HT1080 (cell line): ENCODE measurements around the gene MYOT. TPM values are rescaled to one million over a fixed set of nuclear protein-coding genes. Genes with fewer than 3 reads are reported as not detected.
"Not testable (repeated sequence)": the region's sequence is repeated elsewhere in the genome, so short reads cannot be mapped to it uniquely, and the experiment has no call there.

Experiments used
- DNase-seq: peaks from one replicate; pipeline ENCODE4 v3.0.0-alpha.2; 2015; ENCODE audit warnings: low read depth
- total RNA-seq: library from RNA; depleted of rRNA; stranded (reverse); fragments of >200 nt; shearing (Covaris generic); gene quantifications from 2 replicates; pipeline ENCODE4 v1.2.3, GENCODE V29; 2014

MYOT gene
- total RNA-seq, 1 experiment from 2014 or later, result not detected

DNA sequence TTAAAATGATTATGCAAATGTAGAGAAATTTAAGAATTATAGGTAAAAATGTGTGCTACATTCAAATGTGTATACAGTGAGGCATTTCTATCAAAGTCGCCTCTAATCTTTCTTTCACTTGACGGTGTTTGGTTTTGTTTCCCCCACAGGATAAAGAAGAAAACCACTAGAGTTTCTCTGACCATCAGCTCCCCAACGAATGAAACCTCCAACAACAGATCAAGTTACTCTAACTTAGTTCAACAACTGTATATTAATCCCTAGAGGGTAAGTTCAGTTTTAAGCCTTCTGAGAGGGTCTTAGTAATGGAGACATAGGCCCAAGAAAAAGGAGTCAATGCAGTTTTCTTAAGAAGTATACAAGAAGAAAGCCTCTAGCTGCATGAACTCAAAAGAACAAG lies 11.5 kb upstream of the MYOT start:
- no peak for DNase-seq

DNA sequence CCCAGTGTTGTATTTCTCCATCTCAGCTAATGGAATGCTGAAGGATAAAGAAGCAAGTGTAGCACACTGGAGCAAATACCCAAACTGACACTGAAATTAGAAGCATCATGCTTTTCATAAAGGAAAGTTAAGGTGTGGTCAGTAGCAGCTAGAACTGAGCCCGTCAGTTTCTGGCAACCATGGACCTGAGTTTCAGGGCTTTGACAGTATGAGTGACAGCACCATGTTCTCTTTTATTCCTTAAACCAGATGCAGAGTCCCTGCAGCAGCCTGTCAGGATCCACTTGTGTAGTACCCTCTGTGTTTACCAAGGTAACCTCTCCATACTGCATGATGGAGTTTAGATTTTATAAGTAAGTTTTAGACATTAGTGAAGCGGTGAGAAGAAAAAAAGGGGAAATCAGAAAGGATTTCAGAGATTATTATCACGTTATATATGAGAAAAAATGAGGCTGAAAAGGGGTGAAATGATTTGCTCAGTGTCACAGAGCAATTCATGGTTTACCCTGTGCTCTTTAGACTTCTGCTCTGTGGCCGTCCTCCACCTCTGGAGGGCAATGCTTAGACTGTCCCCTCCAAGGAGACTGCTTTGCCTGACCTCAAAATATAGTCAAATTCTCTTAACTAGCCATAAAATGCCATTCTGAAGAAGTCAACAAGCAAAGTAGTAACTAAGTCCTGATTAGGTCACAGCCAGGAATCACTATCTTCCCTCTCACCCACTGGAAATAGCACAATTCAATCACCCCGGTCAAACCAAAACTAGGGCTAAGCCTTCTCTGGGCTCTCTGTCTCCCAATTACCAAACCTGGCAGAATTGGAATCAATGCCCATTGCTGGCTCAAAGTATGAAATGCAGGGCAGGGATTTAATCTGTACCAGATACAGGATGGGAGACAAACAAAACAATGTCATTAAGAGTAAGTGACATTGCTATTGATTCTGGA lies 10.5 kb upstream of the MYOT start:
- no peak for DNase-seq

DNA sequence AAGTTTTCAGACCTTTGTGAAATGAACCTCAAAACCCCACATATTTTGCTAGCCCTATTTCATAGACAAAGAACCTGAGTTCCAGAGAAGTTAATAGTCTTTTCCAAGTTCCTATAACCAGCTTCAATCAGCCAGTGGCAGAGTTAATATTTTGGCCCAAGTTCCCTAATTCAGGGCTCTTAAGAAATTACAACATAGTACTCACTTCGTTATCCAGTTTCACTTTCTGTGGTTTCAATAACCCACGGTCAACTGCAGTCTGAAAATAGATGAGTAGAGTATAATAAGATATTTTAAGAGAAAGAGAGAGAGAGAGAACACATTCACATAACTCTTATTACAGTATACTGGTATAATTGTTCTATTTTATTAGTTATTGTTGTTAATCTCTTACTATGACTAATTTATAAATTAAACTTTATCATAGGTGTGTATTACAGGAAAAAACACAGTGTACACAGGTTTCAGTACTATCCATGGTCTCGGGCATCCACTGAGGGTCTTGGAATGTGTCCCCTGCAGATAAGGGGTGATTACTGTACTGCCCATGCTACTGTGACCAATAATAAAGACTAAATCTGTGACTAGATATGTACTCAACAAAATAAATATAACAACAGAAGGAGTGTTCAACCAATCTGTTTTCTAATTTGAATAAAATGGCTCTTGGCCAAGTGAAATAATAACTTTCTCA lies 9.3 kb upstream of the MYOT start:
- no peak for DNase-seq

DNA sequence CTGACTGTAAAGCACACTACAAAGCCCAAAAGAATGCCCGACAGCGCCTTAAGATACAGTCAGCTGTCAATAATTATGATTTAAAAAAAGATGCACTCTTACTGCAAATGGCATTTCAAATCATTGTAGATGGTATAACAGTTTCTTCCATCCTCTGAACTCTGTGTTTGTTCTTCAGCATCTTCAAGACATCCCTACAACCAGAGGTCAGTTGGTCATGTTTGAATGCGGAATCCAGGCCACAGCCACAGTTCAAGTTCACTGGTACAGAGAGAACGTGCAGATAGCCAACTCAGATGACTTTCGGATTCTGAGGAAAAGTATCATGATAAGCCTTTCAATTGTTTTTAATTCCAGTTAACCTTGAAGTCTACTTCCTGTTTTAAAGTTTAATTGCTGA lies 8.7 kb upstream of the MYOT start:
- DNase-seq, result no peak

DNA sequence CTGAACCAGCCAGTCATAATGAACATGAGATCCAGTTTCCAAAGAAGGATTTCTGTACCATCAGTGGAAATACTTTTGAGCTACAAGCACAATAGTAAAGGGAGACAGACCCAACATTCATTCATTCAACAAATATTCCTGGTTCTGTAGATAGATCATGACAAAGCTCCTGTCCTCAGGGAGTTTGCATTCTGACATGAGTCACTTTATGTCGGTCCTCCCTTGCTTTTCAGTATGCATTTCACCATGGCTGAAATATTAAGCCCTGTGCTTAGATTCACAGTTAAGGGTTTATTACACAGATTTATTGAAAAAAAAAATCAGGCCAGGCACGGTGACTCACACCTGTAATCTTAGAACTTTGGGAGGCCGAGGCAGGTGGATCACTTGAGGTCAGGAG lies 5.4 kb upstream of the MYOT start:
- no peak for DNase-seq

DNA sequence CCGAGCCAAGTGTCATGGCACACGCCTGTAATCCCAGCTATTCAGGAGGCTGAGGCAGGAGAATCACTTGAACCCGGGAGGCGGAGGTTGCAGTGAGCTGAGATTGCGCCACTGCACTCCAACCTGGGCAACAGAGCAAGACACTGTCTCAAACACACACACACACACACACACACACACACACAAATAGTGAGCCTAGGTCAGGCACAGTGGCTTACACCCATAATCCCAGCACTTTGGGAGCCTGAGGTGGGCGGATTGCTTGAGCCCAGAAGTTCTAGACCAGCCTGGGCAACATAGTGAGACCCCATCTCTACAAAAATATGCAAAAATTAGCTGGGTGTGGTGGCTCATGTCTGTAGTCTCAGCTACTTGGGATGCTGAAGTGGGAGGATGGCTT lies 4.0 kb upstream of the MYOT start:
- DNase-seq, result not testable (repeated sequence)

DNA sequence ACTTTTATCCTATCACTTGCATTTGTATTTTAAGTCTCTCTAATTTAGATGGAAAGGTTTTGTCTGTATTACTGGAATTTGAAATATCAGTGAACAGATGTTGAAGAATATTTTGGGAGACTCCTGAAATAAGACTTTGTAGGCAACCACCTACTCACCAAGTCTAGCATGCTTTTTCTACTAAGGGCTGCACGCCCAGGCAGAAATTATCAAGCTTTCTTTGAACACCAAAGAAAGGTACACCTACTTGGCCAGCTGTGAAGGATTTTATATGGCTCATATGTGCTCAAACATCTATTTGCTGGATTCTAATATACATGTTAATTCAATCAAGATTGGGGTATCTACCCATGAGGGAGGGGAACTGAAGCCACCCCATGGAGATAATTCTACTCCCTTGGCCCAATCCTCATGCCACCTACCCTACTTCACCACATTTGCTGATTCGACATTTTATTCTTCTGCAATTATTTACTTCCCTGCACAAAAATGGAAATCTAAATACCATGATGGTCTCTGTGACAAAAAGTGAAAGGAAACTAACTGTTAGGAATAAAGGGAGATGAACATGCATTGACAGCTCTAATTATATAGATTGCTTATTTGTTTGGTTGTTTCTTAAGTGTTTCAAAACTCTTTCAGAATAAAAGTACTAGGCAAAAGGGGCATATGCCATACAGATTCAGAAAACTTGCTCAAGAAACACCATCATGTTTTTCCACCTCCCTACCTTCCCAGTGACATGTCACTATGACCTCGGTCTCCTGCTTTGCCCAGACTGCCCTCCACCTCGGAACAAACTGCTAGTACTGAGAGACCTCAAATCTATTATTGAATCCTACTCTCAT lies 895 bp upstream of the MYOT start:
- DNase-seq, result no peak

DNA sequence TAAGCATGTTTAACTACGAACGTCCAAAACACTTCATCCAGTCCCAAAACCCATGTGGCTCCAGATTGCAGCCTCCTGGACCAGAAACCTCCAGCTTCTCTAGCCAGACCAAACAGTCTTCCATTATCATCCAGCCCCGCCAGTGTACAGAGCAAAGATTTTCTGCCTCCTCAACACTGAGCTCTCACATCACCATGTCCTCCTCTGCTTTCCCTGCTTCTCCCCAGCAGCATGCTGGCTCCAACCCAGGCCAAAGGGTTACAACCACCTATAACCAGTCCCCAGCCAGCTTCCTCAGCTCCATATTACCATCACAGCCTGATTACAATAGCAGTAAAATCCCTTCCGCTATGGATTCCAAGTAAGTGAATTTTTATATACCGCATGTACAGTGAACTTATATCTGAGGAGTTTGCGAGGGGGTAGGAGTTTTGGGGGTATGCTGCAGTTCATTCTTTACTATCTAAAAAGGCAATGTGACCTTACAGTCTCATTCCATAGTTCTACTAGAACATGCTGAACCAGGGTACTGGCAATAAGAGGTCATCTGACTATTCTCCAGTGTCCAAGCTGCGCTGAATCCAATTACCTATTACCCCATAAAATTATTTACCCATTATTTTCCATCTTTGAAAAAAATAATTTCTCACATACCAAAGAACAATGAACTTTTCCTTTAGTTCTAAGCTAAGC lies 3.1 kb downstream of the MYOT start:
- DNase-seq, result no peak

DNA sequence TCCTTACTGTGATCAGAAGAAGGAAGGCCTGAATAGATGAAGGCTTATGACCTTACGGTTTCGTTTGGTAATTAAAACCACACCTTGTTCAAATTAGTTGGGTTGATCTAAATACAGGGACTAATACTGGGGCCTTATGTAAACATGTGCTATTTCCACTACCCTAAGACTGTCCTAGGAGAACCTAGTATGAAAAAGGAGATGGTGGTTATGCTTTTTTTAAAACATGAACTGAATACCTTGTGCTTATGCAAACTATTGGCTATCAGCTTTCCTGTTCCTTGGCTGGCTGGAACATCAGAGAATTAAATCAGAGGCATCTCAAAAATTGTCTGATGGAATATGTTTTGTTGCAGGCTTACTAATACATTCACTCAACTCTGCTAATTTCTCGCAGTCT lies 3.9 kb downstream of the MYOT start:
- DNase-seq, result no peak

DNA sequence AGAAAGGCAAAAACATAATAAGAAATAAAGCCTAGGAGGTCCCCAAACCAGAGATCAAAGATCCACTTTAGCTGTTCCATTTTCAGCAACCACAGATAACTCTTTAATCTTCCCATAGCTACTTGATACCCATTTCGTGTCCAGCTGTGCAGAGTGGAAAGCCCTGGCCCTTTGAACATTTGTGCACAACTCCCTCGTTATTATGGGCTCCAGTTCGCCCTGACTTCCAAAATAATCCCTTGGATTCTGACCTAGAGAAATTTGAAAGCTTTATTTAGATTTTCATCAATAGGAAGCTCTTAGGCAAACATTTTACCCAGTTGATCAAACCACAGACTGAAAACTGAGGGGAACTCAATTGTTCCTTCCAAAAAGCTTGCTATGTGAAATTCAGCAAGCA lies 4.8 kb downstream of the MYOT start:
- DNase-seq, result no peak

DNA sequence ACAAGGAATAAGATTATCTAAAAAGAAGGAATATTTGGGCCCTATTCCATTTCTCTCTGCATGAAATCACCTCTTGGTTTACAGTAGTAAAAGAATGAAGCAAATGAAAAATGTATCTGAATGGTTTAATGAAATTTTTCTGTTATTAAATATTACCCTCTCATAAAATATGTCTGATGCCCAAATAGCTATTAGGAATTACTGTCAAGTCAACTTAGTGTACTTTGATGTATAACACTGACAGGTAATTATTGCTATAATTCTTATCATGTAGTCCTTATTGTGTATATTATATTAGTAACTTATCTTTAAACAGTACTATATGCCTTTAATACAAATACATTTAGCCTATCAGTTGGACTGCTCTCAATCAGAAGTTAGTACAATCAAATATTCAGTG lies 8.4 kb downstream of the MYOT start:
- no peak for DNase-seq

DNA sequence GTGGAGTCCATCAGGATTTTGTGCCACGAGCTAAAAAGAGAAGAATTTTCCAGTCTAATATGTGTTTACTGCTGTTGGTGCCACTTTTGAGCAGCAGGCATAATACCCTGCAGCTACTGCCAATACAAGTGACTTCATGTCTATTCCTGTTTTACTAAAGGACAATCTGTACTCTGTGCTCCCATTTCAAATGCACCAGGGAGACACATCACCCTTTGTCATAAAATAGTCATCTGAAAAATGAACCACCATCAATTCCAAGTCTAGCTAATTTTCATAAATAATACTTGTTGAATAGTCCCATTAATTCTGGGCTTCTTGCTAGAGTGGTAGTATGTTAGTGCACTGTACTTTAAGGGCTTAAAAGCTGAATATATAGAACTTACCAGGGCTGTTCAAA lies 12.7 kb downstream of the MYOT start:
- DNase-seq, result no peak

DNA sequence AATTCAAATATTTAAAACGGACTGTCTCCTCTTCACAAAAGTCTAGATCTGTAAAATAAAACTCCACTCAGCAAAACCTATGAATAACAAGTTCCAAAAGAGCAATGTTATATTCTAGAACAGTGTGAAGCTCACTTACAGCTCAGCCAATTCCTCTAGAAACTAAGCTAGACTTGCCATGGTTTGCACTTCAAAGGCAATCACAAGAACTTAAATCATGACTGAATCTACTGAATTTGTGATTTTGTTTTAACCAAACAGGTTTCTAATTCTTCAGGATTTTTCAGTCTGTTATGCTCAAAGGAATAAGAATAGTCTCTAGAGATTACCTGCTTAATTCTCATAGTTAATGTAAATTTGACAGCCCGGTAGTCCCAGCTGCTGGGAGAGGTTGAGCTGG lies 20.2 kb downstream of the MYOT start:
- no peak for DNase-seq

DNA sequence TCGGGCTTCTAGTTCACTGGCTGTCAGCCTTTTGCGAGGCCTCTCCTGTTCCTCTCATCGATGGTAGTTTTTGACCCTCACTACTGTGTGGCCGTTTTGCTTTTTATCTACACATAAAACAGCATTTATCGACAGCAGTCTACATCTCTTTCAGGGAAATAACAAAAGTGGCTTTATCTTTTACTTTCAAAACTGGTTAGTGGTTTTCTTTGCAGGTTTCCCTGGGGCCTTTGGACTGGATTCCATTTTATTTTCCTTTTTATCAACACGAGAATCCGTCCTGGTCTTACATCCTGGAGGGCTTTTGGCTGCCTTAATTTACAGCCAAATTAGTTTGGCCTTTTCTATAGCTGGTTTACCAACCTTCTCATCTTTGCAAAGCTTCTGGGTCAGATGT lies 20.8 kb downstream of the MYOT start:
- peak; percentile 28 for DNase-seq

DNA sequence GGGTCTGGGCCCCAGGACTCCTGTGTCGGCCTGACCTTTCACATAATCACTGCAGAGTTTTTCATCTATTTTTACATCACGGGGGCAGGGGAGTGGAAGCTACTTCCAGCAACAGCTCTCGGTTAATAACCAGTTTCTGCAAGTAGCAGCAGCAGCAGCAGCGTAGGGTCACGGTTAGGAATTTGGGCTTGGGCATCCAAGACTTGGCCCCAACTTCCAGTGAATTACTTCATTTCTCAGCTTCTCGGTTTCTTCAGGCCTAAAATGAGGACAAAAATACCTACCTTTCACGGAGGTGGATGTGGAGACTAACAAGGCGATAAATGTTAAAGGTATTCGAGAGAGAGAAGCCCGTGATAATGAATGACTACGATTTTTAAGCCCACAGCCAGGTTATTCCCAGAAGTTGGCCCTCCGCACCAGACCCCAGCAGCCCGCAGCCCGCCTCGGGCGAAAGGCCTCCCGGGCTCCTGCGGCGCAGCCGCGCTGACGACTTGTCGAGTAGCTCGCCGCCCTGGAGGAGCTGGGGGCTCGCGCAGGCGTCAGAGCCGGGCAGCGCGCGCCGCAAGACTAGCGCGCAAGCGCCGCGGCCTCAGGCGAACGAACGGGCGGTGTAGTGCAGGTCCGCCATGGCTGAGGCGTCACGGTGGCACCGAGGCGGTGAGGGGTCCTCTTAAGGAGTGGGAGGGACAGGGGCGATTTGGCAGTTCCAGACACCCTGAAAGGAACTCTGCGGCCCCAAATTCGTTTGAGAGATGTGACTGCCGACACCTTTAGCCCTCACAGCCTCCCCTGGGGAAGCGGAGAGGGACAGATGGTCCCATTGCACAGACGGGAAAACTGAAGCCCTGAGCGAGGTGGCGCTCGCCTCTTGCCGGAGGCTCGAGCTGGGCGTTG lies 21.5 kb downstream of the MYOT start, which contains the start of gene PKD2L2:
TSS of gene PKD2L2 (plus strand) at position 595 of the 897 bp plus-strand sequence. CDS start at position 630, 35 bp downstream.
- DNase-seq, result peak; percentile 88

DNA sequence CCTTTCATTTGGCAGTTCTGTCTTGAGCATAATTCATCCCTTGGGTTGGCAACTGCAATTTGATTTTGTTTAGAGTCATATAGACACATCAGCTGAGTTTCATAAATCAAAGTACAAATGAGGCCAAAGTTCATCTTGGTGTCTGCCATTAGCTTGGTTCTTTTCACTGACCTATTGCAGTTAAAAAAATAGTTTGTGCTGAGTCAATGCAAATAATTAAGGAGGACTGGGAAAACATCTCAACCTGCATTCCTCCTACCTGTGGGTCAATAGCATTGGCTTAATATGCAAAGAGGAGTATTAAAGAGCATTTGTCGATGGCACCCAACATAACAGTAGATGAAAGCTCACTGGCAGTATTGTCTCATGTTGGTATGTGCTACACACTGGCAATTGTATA lies 23.2 kb downstream of the MYOT start:
- no peak for DNase-seq

DNA sequence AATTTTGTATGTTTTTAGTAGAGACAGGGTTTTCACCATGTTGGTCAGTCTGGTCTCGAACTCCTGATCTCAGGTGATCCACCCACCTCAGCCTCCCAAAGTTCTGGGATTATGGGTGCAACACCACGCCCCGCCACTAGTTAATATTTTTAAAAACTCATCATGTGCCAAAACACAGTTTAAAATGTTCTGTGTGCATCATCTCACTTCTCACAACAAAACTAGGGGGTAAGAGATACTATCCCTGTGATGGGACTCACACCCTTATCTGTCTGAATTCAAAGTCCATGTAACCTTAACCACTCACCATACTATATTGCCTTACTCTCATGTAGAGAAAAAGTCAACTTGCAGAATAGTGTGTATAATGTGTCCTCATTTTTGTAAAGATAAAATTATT lies 24.2 kb downstream of the MYOT start:
- DNase-seq, result no peak

DNA sequence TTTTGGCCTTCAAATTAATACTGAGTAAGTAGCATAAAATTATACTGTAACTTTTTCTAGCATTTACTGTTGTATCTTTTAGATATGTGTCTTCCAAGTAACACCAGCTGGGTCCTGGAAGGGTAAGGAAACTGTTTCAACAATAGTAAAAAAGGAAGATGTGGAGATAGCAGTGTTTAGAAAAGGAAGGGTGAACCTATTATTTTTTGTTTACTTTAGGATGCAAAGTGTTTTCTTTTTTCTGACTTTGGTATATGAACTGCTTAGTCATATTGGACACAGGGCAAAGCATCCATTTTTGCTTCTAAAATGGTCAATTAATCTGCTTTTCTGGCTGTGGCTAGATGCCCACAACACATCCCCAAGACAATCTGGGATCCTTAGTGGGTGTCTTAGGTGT lies 26.9 kb downstream of the MYOT start:
- DNase-seq, result no peak

DNA sequence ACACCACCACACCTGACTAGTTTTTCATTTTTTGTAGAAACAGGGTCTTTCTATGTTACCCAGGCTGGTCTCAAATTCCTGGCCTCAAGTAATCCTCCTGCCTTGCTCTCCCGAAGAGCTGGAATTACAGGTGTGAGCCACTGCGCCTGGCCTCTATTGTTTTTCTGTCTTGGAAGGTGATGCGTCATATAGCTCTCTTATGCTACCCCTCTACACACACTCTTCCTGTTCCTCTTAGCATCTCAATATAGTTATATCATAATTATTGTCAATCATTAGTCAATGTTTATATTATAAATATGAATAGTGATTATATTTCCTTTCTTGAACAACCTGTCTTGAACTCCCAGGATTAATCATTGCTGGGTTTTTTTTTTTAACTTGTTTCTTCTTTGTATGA lies 28.9 kb downstream of the MYOT start:
- no peak for DNase-seq

DNA sequence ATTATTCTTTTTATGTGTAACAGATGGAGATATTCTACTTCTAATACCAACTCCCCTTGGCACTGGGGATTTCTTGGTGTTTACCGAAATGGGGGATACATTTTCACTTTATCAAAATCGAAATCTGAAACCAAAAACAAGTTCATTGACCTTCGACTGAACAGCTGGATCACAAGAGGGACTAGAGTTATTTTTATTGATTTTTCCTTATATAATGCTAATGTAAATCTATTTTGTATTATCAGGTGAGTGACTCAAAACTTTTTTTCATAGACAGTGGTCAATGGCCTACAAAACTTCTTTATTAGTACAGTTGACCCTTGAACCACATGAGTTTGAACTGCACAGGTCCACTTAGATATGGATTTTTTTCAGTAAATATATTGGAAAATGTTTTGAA lies 31.8 kb downstream of the MYOT start:
- DNase-seq, result no peak
